Measurements from ENCODE around the gene RNPEPL1.

Gene RNPEPL1

DNA sequence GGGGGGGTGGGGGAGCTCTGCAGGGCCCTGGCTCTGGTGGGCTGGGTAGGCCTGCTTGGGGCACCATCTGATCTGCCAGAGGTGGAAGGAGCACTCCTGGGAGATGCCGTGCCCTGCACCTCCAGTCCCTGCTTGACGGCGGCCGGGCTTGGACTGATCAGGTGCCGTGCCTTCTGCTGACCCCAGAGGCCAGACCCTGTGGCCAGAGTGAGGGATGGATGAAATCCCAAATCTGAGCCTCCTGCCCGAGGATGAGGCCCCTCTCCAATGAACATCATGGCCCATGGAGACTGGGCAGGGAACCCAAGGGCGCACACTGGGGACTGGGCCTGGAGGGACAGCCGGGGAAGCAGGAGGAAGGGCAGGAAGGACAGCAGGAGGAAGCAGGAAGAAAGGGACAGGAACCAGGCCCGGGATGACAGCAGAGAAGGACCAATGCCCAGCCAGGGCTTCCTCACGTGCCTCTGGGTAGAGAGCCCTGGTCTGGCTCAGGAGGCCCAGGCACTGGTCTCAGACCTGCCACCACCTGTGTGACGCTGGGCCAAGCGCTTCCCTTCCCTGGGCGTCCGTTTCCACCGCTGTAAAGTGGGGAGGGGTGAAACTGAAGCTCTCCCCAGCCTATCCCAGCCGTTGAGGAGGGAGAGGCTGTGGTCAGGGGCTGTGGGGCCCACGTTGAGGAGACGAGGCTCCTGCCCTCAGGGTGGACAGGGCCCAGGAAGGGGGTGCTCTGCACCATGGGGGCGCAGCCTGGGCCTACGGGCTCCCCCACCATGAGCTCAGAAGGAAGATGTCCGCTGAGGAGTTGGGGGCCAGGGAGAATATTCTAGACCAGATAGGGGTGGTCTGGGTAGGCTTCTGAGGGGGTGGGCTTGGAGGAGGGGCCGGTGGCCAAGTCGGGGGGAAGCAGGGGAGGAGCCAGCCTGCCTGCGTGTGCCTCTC is 56.0 kb downstream of the RNPEPL1 start:
- TF ChIP-seq, protein P1, sequence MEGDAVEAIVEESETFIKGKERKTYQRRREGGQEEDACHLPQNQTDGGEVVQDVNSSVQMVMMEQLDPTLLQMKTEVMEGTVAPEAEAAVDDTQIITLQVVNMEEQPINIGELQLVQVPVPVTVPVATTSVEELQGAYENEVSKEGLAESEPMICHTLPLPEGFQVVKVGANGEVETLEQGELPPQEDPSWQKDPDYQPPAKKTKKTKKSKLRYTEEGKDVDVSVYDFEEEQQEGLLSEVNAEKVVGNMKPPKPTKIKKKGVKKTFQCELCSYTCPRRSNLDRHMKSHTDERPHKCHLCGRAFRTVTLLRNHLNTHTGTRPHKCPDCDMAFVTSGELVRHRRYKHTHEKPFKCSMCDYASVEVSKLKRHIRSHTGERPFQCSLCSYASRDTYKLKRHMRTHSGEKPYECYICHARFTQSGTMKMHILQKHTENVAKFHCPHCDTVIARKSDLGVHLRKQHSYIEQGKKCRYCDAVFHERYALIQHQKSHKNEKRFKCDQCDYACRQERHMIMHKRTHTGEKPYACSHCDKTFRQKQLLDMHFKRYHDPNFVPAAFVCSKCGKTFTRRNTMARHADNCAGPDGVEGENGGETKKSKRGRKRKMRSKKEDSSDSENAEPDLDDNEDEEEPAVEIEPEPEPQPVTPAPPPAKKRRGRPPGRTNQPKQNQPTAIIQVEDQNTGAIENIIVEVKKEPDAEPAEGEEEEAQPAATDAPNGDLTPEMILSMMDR (IDR thresholded peaks at IDR 0.05; ENCODE audit: unreplicated experiment in 3 of 3) = no peak
- Mint-ChIP-seq H3K27ac (no peak overlapping the region), H3K9me3 (no peaks in the 10 kb centered on the region), H3K4me3 (no peak overlapping the region), H3K36me3 (ENCODE audit: low read depth) (no peaks in the 10 kb centered on the region), H3K4me1 (peaks cover 5% of the 10 kb centered on the region), H3K27me3 (ENCODE audit: low read depth) (no peaks in the 10 kb centered on the region)

- Mint-ChIP-seq H3K4me3 (no peak within 1 kb of the TSS), H3K27ac (no peak within 1 kb of the TSS), H3K4me1 (peaks cover 5% of the 10 kb centered on the region), H3K27me3 (ENCODE audit: low read depth) (no peaks in the 10 kb centered on the region), H3K36me3 (ENCODE audit: low read depth) (no peaks in the 10 kb centered on the region), H3K9me3 (no peaks in the 10 kb centered on the region)
- TF ChIP-seq, protein P1 (IDR thresholded peaks at IDR 0.05; ENCODE audit: unreplicated experiment in 3 of 3) = no peak
Measured at GRCh38 chr2:240624950-240625621, 56.8 kb downstream of the RNPEPL1 start, which contains the start of gene GPR35. TSS of gene GPR35 (plus strand) at chr2:240625480. CDS start at chr2:240629953, 4,473 bp downstream.

DNA sequence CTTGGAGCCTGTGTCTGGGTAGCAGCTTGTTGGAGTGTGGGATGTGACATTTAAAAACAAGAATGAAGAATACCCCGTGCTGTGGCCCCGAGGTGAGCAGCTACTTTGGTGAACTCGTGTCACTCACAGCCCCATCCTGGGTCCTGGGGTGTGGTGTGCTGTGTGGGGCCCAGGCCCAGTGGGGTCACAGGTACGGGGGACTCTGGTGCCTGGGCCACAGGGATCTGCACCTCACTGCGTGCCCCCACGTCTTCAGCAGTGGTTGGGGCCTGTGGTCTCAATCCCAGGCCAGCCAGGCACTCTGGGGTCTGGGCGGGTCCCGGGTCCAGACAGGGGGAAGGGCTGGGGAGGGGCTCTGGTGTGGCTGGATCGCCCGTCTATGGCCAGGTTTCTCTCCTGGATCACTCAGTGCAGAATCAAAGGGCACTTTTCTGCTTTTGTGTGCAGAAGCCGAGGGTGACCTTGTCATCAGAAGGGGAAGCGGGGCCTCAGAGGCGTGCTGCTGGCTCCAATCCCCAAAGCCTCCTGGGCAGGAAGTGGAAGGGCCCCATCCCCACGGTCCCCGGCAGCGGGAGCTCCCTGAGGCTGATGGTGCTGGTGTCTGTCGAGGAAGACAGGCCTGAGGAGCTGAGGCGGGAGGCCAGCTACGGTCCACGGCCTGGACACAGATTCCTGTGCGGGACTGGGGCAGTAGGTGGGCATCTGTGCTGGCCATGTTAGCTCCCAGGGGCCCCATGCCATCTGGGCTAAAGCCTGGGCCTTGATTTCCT is 58.4 kb downstream of the RNPEPL1 start:
- H3K4me3 Mint-ChIP-seq = no peak overlapping the region
- peaks cover 5% of the 10 kb centered on the region for H3K4me1 Mint-ChIP-seq
- H3K27me3 Mint-ChIP-seq (ENCODE audit: low read depth) = no peaks in the 10 kb centered on the region
- H3K27ac Mint-ChIP-seq = no peak overlapping the region
- no peaks in the 10 kb centered on the region for H3K9me3 Mint-ChIP-seq
- TF ChIP-seq, protein P1 (IDR thresholded peaks at IDR 0.05; ENCODE audit: unreplicated experiment in 3 of 3) = no peak
- H3K36me3 Mint-ChIP-seq (ENCODE audit: low read depth) = no peaks in the 10 kb centered on the region

GRCh38 chr2:240627736-240628506 is 59.6 kb downstream of the RNPEPL1 start:
- H3K4me1 Mint-ChIP-seq = no peaks in the 10 kb centered on the region
- TF ChIP-seq, protein P1 (IDR thresholded peaks at IDR 0.05; ENCODE audit: unreplicated experiment in 3 of 3) = no peak
- H3K36me3 Mint-ChIP-seq (ENCODE audit: low read depth) = no peaks in the 10 kb centered on the region
- peaks cover 6% of the 10 kb centered on the region for H3K9me3 Mint-ChIP-seq
- H3K4me3 Mint-ChIP-seq = no peak overlapping the region
- H3K27ac Mint-ChIP-seq = no peak overlapping the region
- no peaks in the 10 kb centered on the region for H3K27me3 Mint-ChIP-seq (ENCODE audit: low read depth)

DNA sequence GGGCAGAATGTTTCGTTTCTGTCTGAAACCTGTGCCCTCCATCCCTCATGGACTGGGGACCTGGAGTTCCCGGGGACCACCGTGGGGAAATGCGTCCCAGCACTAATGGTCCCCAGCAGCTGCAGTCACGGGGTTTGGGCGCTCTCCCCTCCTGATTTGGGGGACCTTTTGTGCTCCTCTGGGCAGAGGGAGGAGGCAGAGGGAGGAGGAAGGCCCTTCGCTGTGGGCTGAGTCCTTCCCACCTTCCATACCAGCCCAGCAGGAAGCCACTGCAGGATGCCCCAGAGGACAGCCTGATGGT is 60.2 kb downstream of the RNPEPL1 start:
- Mint-ChIP-seq H3K27ac (no peak overlapping the region), H3K36me3 (ENCODE audit: low read depth) (no peaks in the 10 kb centered on the region), H3K4me1 (no peaks in the 10 kb centered on the region)

More for the DNA sequence above, 60.2 kb downstream of the RNPEPL1 start:
- peaks cover 11% of the 10 kb centered on the region for H3K9me3 Mint-ChIP-seq
- H3K4me3 Mint-ChIP-seq = no peak overlapping the region
- TF ChIP-seq, protein P1 (IDR thresholded peaks at IDR 0.05; ENCODE audit: unreplicated experiment in 3 of 3) = no peak
- H3K27me3 Mint-ChIP-seq (ENCODE audit: low read depth) = no peaks in the 10 kb centered on the region
